Eye (tissue), 1 donor: ENCODE measurements around the gene NCOA6.

Experiments used
- DNase-seq: peaks from one replicate; pipeline ENCODE4 v3.0.0-alpha.2; 2015

The NCOA6 gene

GRCh38 chr20:34701405-34702085, 123.9 kb downstream of the NCOA6 start:
- no peak for DNase-seq

- no peak for DNase-seq
These were observed 132.0 kb downstream of the NCOA6 start for GRCh38 chr20:34693414-34693813.

GRCh38 chr20:34691838-34692237, 133.6 kb downstream of the NCOA6 start:
- DNase-seq, result no peak

GRCh38 chr20:34689486-34689885, 136.0 kb downstream of the NCOA6 start:
- DNase-seq, result no peak

- no peak for DNase-seq
These were observed 141.8 kb downstream of the NCOA6 start for GRCh38 chr20:34683667-34684066.

GRCh38 chr20:34680586-34681175, 144.8 kb downstream of the NCOA6 start:
- DNase-seq, result no peak

GRCh38 chr20:34676642-34677373, 148.6 kb downstream of the NCOA6 start, which contains the start of gene PIGU:
Gene PIGU, minus strand, starts transcription at chr20:34677092. Its CDS starts 7 bp downstream, at chr20:34677085.
- peak; percentile 97 for DNase-seq

GRCh38 chr20:34675993-34676641, 149.3 kb downstream of the NCOA6 start:
- no peak for DNase-seq

- no peak for DNase-seq
These were observed 149.9 kb downstream of the NCOA6 start for GRCh38 chr20:34675561-34675960.

- no peak for DNase-seq
These were observed 152.0 kb downstream of the NCOA6 start for GRCh38 chr20:34673412-34673811.

GRCh38 chr20:34669094-34669493, 156.4 kb downstream of the NCOA6 start:
- no peak for DNase-seq
